HG03280 (cell line): ENCODE results near the gene GRK3.
"Not testable (repeated sequence)": the region's sequence is repeated elsewhere in the genome, so short reads cannot be mapped to it uniquely, and the experiment has no call there.

Source experiments
- ATAC-seq: cut with Tn5 transposase; IDR thresholded peaks from one replicate; pipeline ENCODE4 v1.9.1; 2021; ENCODE audit warnings: mild to moderate bottlenecking, moderate library complexity; ENCODE audit not compliant: unreplicated experiment

Gene GRK3

GRCh38 chr22:25548866-25549464 is 15.5 kb upstream of the GRK3 start:
- ATAC-seq = no peak

GRCh38 chr22:25551396-25551795 is 13.1 kb upstream of the GRK3 start:
- ATAC-seq = no peak

- ATAC-seq = not testable (repeated sequence)
Observed at GRCh38 chr22:25552405-25552804, 12.1 kb upstream of the GRK3 start.

- no peak for ATAC-seq
Observed at GRCh38 chr22:25553131-25553530, 11.3 kb upstream of the GRK3 start.

- no peak for ATAC-seq
Observed at GRCh38 chr22:25554238-25554671, 10.2 kb upstream of the GRK3 start.

GRCh38 chr22:25554689-25555088 is 9.8 kb upstream of the GRK3 start:
- no peak for ATAC-seq

- no peak for ATAC-seq
Observed at GRCh38 chr22:25555586-25555985, 8.9 kb upstream of the GRK3 start.

GRCh38 chr22:25557218-25557617 is 7.3 kb upstream of the GRK3 start:
- ATAC-seq = no peak

- ATAC-seq = no peak
Observed at GRCh38 chr22:25558341-25558740, 6.1 kb upstream of the GRK3 start.

GRCh38 chr22:25559910-25560309 is 4.6 kb upstream of the GRK3 start:
- not testable (repeated sequence) for ATAC-seq

- ATAC-seq = not testable (repeated sequence)
Observed at GRCh38 chr22:25561182-25561581, 3.3 kb upstream of the GRK3 start.

- ATAC-seq = not testable (repeated sequence)
Observed at GRCh38 chr22:25561927-25562326, 2.5 kb upstream of the GRK3 start.

GRCh38 chr22:25562966-25563760 is 1.3 kb upstream of the GRK3 start:
- ATAC-seq = not testable (repeated sequence)

GRCh38 chr22:25563761-25564319 is 635 bp upstream of the GRK3 start:
- ATAC-seq = peak; percentile 4

- ATAC-seq = peak; percentile 15
Observed at GRCh38 chr22:25564979-25565677, 653 bp downstream of the GRK3 start.

- no peak for ATAC-seq
Observed at GRCh38 chr22:25566186-25566897, 1.9 kb downstream of the GRK3 start.

- ATAC-seq = no peak
Observed at GRCh38 chr22:25566898-25567235, 2.4 kb downstream of the GRK3 start.

- ATAC-seq = no peak
Observed at GRCh38 chr22:25567251-25567675, 2.8 kb downstream of the GRK3 start.

- ATAC-seq = not testable (repeated sequence)
Observed at GRCh38 chr22:25568066-25568465, 3.6 kb downstream of the GRK3 start.

- no peak for ATAC-seq
Observed at GRCh38 chr22:25569361-25569760, 4.9 kb downstream of the GRK3 start.

GRCh38 chr22:25569983-25570382 is 5.5 kb downstream of the GRK3 start:
- ATAC-seq = no peak
